ENCODE data around the gene MUC22. TPM values are rescaled to one million over a fixed set of nuclear protein-coding genes. Genes with fewer than 3 reads are reported as not detected.

The MUC22 gene
- total and polyA plus RNA-seq, 2 donors from 2014 or later: not detected

- DNase-seq (no peak), FAIRE-seq (no peak)
- intact Hi-C loops (cut with DNase I): no loop called here
- H3K9me3 ChIP-seq (ENCODE audit: control insufficient read depth in 2 of 3, insufficient read depth in 1 of 3, low read length in 3 of 3): no peaks in the 10 kb centered on the region
- TF ChIP-seq CTCF (IDR thresholded peaks at IDR 0.05; ENCODE audit: borderline replicate concordance, extremely low read depth, insufficient read depth): no peak
- H3K9ac ChIP-seq (ENCODE audit: low read length in 3 of 3): no peak overlapping the region
- H3K36me3 ChIP-seq (ENCODE audit: control insufficient read depth in 2 of 3, insufficient read depth in 3 of 3, low read length in 3 of 3): no peaks in the 10 kb centered on the region
- H3K27me3 ChIP-seq (ENCODE audit: control insufficient read depth, insufficient read depth, low read length): no peaks in the 10 kb centered on the region
- H3K4me1 ChIP-seq (ENCODE audit: control insufficient read depth in 2 of 3, insufficient read depth in 2 of 3, low read depth in 1 of 3, low read length in 3 of 3): no peaks in the 10 kb centered on the region
- no peak overlapping the region for H3K27ac ChIP-seq (ENCODE audit: low read depth in 2 of 2, low read length in 2 of 2)
- H3K4me3 ChIP-seq (ENCODE audit: low read length in 3 of 3): no peak overlapping the region
Observed at GRCh38 chr6:31025595-31025994, 15.3 kb downstream of the MUC22 start.

- no peak for TF ChIP-seq CTCF (IDR thresholded peaks at IDR 0.05; ENCODE audit: borderline replicate concordance, extremely low read depth, insufficient read depth)
- FAIRE-seq: no peak
- no peak overlapping the region for H3K9ac ChIP-seq (ENCODE audit: low read length in 3 of 3)
- H3K9me3 ChIP-seq (ENCODE audit: control insufficient read depth in 2 of 3, insufficient read depth in 1 of 3, low read length in 3 of 3): no peaks in the 10 kb centered on the region
- no peak overlapping the region for H3K27ac ChIP-seq (ENCODE audit: low read depth in 2 of 2, low read length in 2 of 2)
- no peak overlapping the region for H3K4me3 ChIP-seq (ENCODE audit: low read length in 3 of 3)
- DNase-seq: no peak
- H3K36me3 ChIP-seq (ENCODE audit: control insufficient read depth in 2 of 3, insufficient read depth in 3 of 3, low read length in 3 of 3): no peaks in the 10 kb centered on the region
- H3K4me1 ChIP-seq (ENCODE audit: control insufficient read depth in 2 of 3, insufficient read depth in 2 of 3, low read depth in 1 of 3, low read length in 3 of 3): no peaks in the 10 kb centered on the region
- intact Hi-C loops (cut with DNase I): no loop called here
- no peaks in the 10 kb centered on the region for H3K27me3 ChIP-seq (ENCODE audit: control insufficient read depth, insufficient read depth, low read length)
Observed at GRCh38 chr6:31031095-31031494, 20.8 kb downstream of the MUC22 start.

GRCh38 chr6:31033075-31033474 lies 22.8 kb downstream of the MUC22 start:
- no peaks in the 10 kb centered on the region for H3K27me3 ChIP-seq (ENCODE audit: control insufficient read depth, insufficient read depth, low read length)
- H3K4me3 ChIP-seq (ENCODE audit: low read length in 3 of 3): no peak overlapping the region
- H3K36me3 ChIP-seq (ENCODE audit: control insufficient read depth in 2 of 3, insufficient read depth in 3 of 3, low read length in 3 of 3): no peaks in the 10 kb centered on the region
- DNase-seq (no peak), FAIRE-seq (no peak)
- intact Hi-C loops (cut with DNase I): no loop called here
- no peaks in the 10 kb centered on the region for H3K4me1 ChIP-seq (ENCODE audit: control insufficient read depth in 2 of 3, insufficient read depth in 2 of 3, low read depth in 1 of 3, low read length in 3 of 3)
- no peak overlapping the region for H3K9ac ChIP-seq (ENCODE audit: low read length in 3 of 3)
- TF ChIP-seq CTCF (IDR thresholded peaks at IDR 0.05; ENCODE audit: borderline replicate concordance, extremely low read depth, insufficient read depth): no peak
- H3K27ac ChIP-seq (ENCODE audit: low read depth in 2 of 2, low read length in 2 of 2): no peak overlapping the region
- no peaks in the 10 kb centered on the region for H3K9me3 ChIP-seq (ENCODE audit: control insufficient read depth in 2 of 3, insufficient read depth in 1 of 3, low read length in 3 of 3)

- no peaks in the 10 kb centered on the region for H3K36me3 ChIP-seq (ENCODE audit: control insufficient read depth in 2 of 3, insufficient read depth in 3 of 3, low read length in 3 of 3)
- H3K27ac ChIP-seq (ENCODE audit: low read depth in 2 of 2, low read length in 2 of 2): no peak overlapping the region
- no peak overlapping the region for H3K4me3 ChIP-seq (ENCODE audit: low read length in 3 of 3)
- no peaks in the 10 kb centered on the region for H3K4me1 ChIP-seq (ENCODE audit: control insufficient read depth in 2 of 3, insufficient read depth in 2 of 3, low read depth in 1 of 3, low read length in 3 of 3)
- TF ChIP-seq CTCF (IDR thresholded peaks at IDR 0.05; ENCODE audit: borderline replicate concordance, extremely low read depth, insufficient read depth): no peak
- H3K9me3 ChIP-seq (ENCODE audit: control insufficient read depth in 2 of 3, insufficient read depth in 1 of 3, low read length in 3 of 3): no peaks in the 10 kb centered on the region
- intact Hi-C loops (cut with DNase I): no loop called here
- DNase-seq: no peak
- no peak overlapping the region for H3K9ac ChIP-seq (ENCODE audit: low read length in 3 of 3)
- H3K27me3 ChIP-seq (ENCODE audit: control insufficient read depth, insufficient read depth, low read length): no peaks in the 10 kb centered on the region
- no peak for FAIRE-seq
Observed at GRCh38 chr6:31035862-31036497, 25.7 kb downstream of the MUC22 start.

Data from kidney (tissue), 14 donors.